HEK293 (cell line): ENCODE results near the gene FXYD4.

Source experiments
- CTCF ChIA-PET: fragments of 350-600 bp; formaldehyde crosslinking; extraction: SDS; loops from one replicate; lab custom pipeline; 2021; ENCODE audit warnings: antibody characterized with exemption; lab: Yijun Ruan, JAX
- POLR2A ChIA-PET: fragments of 300-600 bp; formaldehyde crosslinking; extraction: SDS; loops from one replicate; lab custom pipeline; 2020; ENCODE audit warnings: antibody characterized with exemption, inconsistent platforms; lab: Yijun Ruan, JAX
- H3K27ac ChIP-seq: fragments of 200-500 bp; sonication (Bioruptor generic); 2 replicates; pipeline ENCODE4 v1.5.1; 2014; ENCODE audit warnings: low read depth, low read length, control low read depth, inconsistent platforms; ENCODE audit errors: extremely low read depth
- H3K36me3 ChIP-seq, 2 experiments: fragments of 200-500 bp in 1 of 2; sonication (Bioruptor generic) in 1 of 2; 1 replicate in 1 of 2; 2 replicates in 1 of 2; pipeline ENCODE4 v1.5.1; 2014 to 2017; ENCODE audit warnings: inconsistent platforms in 2 of 2, low read length in 2 of 2; ENCODE audit not compliant: control insufficient read depth in 2 of 2, insufficient read depth in 1 of 2
- H3K4me1 ChIP-seq: fragments of 200-500 bp; sonication (Bioruptor generic); 2 replicates; pipeline ENCODE4 v1.5.1; 2014; ENCODE audit warnings: mild to moderate bottlenecking, low read length, inconsistent platforms; ENCODE audit not compliant: control insufficient read depth, insufficient read depth
- H3K4me3 ChIP-seq: 2 replicates; pipeline ENCODE4 v1.5.1; 2011; ENCODE audit warnings: low read depth, mild to moderate bottlenecking, control low read depth, low read length, moderate library complexity
- H3K9me3 ChIP-seq: fragments of 200-500 bp; sonication (Bioruptor generic); 2 replicates; pipeline ENCODE4 v1.5.1; 2014; ENCODE audit warnings: low read depth, low read length, inconsistent platforms; ENCODE audit not compliant: control insufficient read depth, insufficient read depth
- MZF1 ChIP-seq: fragments of 450-650 bp; formaldehyde crosslinking; IDR thresholded peaks from 2 replicates; pipeline ENCODE4 v1.5.1; 2017; ENCODE audit warnings: missing biosample characterization, missing genetic modification characterization, borderline replicate concordance
- PRDM1 ChIP-seq: fragments of 450-650 bp; formaldehyde crosslinking; IDR thresholded peaks from 2 replicates; pipeline ENCODE4; 2016; ENCODE audit warnings: missing biosample characterization, missing genetic modification characterization
- SCRT1 ChIP-seq: fragments of 450-650 bp; formaldehyde crosslinking; IDR thresholded peaks from 2 replicates; pipeline ENCODE4 v1.5.1; 2016; ENCODE audit warnings: missing biosample characterization, missing genetic modification characterization, borderline replicate concordance
- SCRT2 ChIP-seq: fragments of 450-650 bp; formaldehyde crosslinking; IDR thresholded peaks from 2 replicates; pipeline ENCODE4 v1.5.1; 2016; ENCODE audit warnings: missing biosample characterization, missing genetic modification characterization
- SETDB1 ChIP-seq: IDR thresholded peaks from one replicate; pipeline ENCODE4 v1.6.1; 2017; ENCODE audit warnings: mild to moderate bottlenecking, low read length, moderate library complexity, mixed read lengths; ENCODE audit not compliant: insufficient read length
- YY1 ChIP-seq: fragments of 450-650 bp; formaldehyde crosslinking; IDR thresholded peaks from 2 replicates; pipeline ENCODE4 v1.5.1; 2018; ENCODE audit warnings: missing biosample characterization, missing genetic modification characterization
- ZBTB10 ChIP-seq: fragments of 450-650 bp; formaldehyde crosslinking; IDR thresholded peaks from 2 replicates; pipeline ENCODE4 v1.5.1; 2016; ENCODE audit warnings: missing biosample characterization, missing genetic modification characterization
- ZBTB21 ChIP-seq: fragments of 450-650 bp; formaldehyde crosslinking; IDR thresholded peaks from 2 replicates; pipeline ENCODE4 v1.5.1; 2017; ENCODE audit warnings: missing biosample characterization, missing genetic modification characterization
- ZEB2 ChIP-seq: fragments of 450-650 bp; formaldehyde crosslinking; IDR thresholded peaks from 2 replicates; pipeline ENCODE4 v1.5.1; 2016; ENCODE audit warnings: missing biosample characterization, missing genetic modification characterization
- ZFP37 ChIP-seq: fragments of 450-650 bp; formaldehyde crosslinking; IDR thresholded peaks from 2 replicates; pipeline ENCODE4 v1.5.1; 2016; ENCODE audit warnings: missing biosample characterization, missing genetic modification characterization
- ZNF10 ChIP-seq: fragments of 450-650 bp; formaldehyde crosslinking; IDR thresholded peaks from 2 replicates; pipeline ENCODE4 v1.5.1; 2017; ENCODE audit warnings: missing biosample characterization, missing genetic modification characterization
- ZNF19 ChIP-seq: fragments of 450-650 bp; formaldehyde crosslinking; IDR thresholded peaks from 2 replicates; pipeline ENCODE4; 2016; ENCODE audit warnings: missing biosample characterization, missing genetic modification characterization, low read depth
- ZNF239 ChIP-seq: fragments of 450-650 bp; formaldehyde crosslinking; IDR thresholded peaks from 2 replicates; pipeline ENCODE4 v1.5.1; 2016; ENCODE audit warnings: missing biosample characterization, missing genetic modification characterization
- ZNF280D ChIP-seq: fragments of 450-650 bp; formaldehyde crosslinking; IDR thresholded peaks from 2 replicates; pipeline ENCODE4 v1.5.1; 2016; ENCODE audit warnings: missing biosample characterization, missing genetic modification characterization
- ZNF354C ChIP-seq: fragments of 450-650 bp; formaldehyde crosslinking; IDR thresholded peaks from 2 replicates; pipeline ENCODE4 v1.5.1; 2016; ENCODE audit warnings: missing biosample characterization, missing genetic modification characterization, low read depth, borderline replicate concordance
- ZNF404 ChIP-seq: fragments of 450-650 bp; formaldehyde crosslinking; IDR thresholded peaks from 2 replicates; pipeline ENCODE4 v1.5.1; 2017; ENCODE audit warnings: missing biosample characterization, missing genetic modification characterization
- ZNF518A ChIP-seq: fragments of 450-650 bp; formaldehyde crosslinking; conservative IDR thresholded peaks from 2 replicates; pipeline ENCODE4 v1.5.1; 2016; ENCODE audit warnings: low read depth, missing biosample characterization, missing genetic modification characterization
- ZNF555 ChIP-seq: fragments of 450-650 bp; formaldehyde crosslinking; conservative IDR thresholded peaks from 2 replicates; pipeline ENCODE4 v1.5.1; 2017; ENCODE audit warnings: missing biosample characterization, mild to moderate bottlenecking, missing genetic modification characterization, inconsistent platforms
- ZNF701 ChIP-seq: fragments of 450-650 bp; formaldehyde crosslinking; IDR thresholded peaks from 2 replicates; pipeline ENCODE4 v1.5.1; 2016; ENCODE audit warnings: missing biosample characterization, missing genetic modification characterization

Gene FXYD4

GRCh38 chr10:43348511-43349312 is 22.7 kb upstream of the FXYD4 start (continued):
- TF ChIP-seq ZNF518A (tag by site-specific recombination) (0 out of 2 replicates have a peak, but pooled peaks have one; percentile 28), ZNF404 (tag by site-specific recombination) (no peak), ZEB2 (tag by site-specific recombination) (no peak), ZNF354C (tag by site-specific recombination) (no peak), ZNF19 (tag by site-specific recombination) (no peak)

- Histone ChIP-seq H3K36me3 (no peaks in the 10 kb centered on the region), H3K9me3 (no peaks in the 10 kb centered on the region), H3K4me1 (peaks cover 15% of the 10 kb centered on the region), H3K4me3 (no peak overlapping the region)
- TF ChIP-seq ZFP37 (tag by site-specific recombination) (no peak), SCRT2 (tag by site-specific recombination) (peak; percentile 47), ZNF280D (no peak), ZNF555 (tag by site-specific recombination) (no peak), ZNF10 (tag by site-specific recombination) (0 out of 2 replicates have a peak, but pooled peaks have one; percentile 33)
- TF ChIP-seq, all 188 proteins: peak for 2
- no peak overlapping the region for H3K27ac ChIP-seq
- POLR2A ChIA-PET = no interaction called here
- CTCF ChIA-PET = interaction anchor here (0.9 to 1.4 kb wide), 2 partner anchors 29 to 108 kb away, joined by 3 read pairs; no protein-coding TSS in a partner anchor
These were observed 21.3 kb upstream of the FXYD4 start for GRCh38 chr10:43350156-43350555.

GRCh38 chr10:43350686-43351085 is 20.8 kb upstream of the FXYD4 start:
- no peak overlapping the region for H3K27ac ChIP-seq
- ChIA-PET POLR2A (no interaction called here), CTCF (interaction anchor here (0.9 to 1.2 kb wide), 3 partner anchors 29 to 149 kb away, joined by 3 to 5 read pairs (median 3); no protein-coding TSS in a partner anchor)
- H3K9me3 ChIP-seq = no peaks in the 10 kb centered on the region
- no peaks in the 10 kb centered on the region for H3K36me3 ChIP-seq
- H3K4me1 ChIP-seq = peaks cover 16% of the 10 kb centered on the region
- H3K4me3 ChIP-seq = no peak overlapping the region
- TF ChIP-seq YY1 (no peak), PRDM1 (no peak), SCRT1 (tag by site-specific recombination) (no peak), ZBTB21 (tag by site-specific recombination) (no peak), ZNF701 (tag by site-specific recombination) (no peak), ZBTB10 (tag by site-specific recombination) (no peak), SETDB1 (no peak), ZNF239 (tag by site-specific recombination) (no peak), MZF1 (tag by site-specific recombination) (no peak), ZFP37 (tag by site-specific recombination) (no peak)
